ENCODE results near the gene KLHL13. TPM values are rescaled to one million over a fixed set of nuclear protein-coding genes. Genes with fewer than 3 reads are reported as not detected.
"Not testable (repeated sequence)": the region's sequence is repeated elsewhere in the genome, so short reads cannot be mapped to it uniquely, and the experiment has no call there.

KLHL13 gene
- total RNA-seq, 1 experiment from 2014 or later, result 6.8 TPM

DNA sequence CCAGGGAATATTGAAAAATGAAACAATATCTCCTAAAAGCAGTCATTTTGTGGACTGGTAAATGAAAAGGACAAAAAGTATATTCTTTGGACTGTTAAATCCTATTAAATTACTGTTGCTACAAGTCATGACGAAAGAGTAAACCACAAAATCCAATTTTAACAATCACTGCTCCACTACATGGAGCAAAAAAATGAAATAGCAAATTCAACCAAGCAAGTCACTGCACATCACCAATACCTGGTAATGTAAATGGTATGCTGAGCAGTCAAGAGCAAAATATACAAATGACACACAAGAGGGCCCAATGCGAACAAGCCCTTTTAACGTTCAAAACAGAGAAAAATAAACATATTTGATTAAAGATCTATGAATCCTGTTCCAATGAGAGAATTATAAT lies 126.2 kb downstream of the KLHL13 start:
- H3K36me3 ChIP-seq (replicated peaks; ENCODE audit: control insufficient read depth, insufficient read depth, low read length), result no peaks in the 10 kb centered on the region
- H3K27me3 ChIP-seq (ENCODE audit: control insufficient read depth, insufficient read depth, low read length), result no peaks in the 10 kb centered on the region
- DNase-seq, result no peak
- no peak overlapping the region for H3K4me3 ChIP-seq (ENCODE audit: insufficient read depth, low read depth, low read length)

DNA sequence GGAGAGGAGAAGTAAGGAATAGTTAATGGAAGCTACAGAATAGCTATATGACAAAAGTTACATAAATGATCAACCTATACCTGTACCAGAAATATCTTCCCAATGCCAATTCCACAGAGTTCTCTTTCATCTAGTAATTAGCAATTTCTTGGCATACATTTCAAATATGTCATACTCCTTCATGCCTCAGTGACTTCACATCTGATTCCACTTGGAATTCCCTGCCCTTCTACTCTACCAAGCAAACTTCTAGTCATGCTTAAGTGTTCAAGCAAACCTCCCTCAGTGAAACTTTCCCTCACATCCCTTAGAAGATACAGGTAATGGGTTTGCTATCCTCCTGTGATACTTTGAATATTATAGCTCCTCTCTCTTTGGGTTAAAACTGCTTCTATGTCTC lies 127.1 kb downstream of the KLHL13 start:
- Histone ChIP-seq H3K36me3 (replicated peaks; ENCODE audit: control insufficient read depth, insufficient read depth, low read length) (no peaks in the 10 kb centered on the region), H3K27me3 (ENCODE audit: control insufficient read depth, insufficient read depth, low read length) (no peaks in the 10 kb centered on the region), H3K4me3 (ENCODE audit: insufficient read depth, low read depth, low read length) (no peak overlapping the region)
- DNase-seq, result no peak

DNA sequence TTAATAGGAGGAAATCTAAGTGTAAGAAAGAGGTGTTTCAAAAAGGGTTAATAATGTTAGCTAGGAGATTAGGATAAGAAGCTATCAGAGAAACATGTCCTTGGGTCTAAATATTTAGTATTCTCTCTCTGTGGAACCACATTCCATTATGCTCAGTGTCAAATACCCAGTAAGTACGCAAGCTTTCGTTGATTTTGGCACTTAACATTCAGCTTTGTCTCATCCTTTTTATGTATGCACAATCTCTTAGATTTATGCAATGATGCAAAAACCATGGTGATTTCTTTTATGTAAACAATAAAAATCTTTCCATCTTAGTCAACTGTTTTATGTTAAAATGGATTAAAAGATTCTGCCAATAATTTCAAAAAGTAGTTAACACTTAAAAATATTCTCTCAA lies 129.2 kb downstream of the KLHL13 start:
- Histone ChIP-seq H3K36me3 (replicated peaks; ENCODE audit: control insufficient read depth, insufficient read depth, low read length) (no peaks in the 10 kb centered on the region), H3K27me3 (ENCODE audit: control insufficient read depth, insufficient read depth, low read length) (no peaks in the 10 kb centered on the region), H3K4me3 (ENCODE audit: insufficient read depth, low read depth, low read length) (no peak overlapping the region)
- no peak for DNase-seq

GRCh38 chrX:117985241-117985640 lies 131.4 kb downstream of the KLHL13 start:
- no peaks in the 10 kb centered on the region for H3K27me3 ChIP-seq (ENCODE audit: control insufficient read depth, insufficient read depth, low read length)
- H3K4me3 ChIP-seq (ENCODE audit: insufficient read depth, low read depth, low read length), result no peak overlapping the region
- H3K36me3 ChIP-seq (replicated peaks; ENCODE audit: control insufficient read depth, insufficient read depth, low read length), result no peaks in the 10 kb centered on the region
- peak; percentile 22 for DNase-seq

DNA sequence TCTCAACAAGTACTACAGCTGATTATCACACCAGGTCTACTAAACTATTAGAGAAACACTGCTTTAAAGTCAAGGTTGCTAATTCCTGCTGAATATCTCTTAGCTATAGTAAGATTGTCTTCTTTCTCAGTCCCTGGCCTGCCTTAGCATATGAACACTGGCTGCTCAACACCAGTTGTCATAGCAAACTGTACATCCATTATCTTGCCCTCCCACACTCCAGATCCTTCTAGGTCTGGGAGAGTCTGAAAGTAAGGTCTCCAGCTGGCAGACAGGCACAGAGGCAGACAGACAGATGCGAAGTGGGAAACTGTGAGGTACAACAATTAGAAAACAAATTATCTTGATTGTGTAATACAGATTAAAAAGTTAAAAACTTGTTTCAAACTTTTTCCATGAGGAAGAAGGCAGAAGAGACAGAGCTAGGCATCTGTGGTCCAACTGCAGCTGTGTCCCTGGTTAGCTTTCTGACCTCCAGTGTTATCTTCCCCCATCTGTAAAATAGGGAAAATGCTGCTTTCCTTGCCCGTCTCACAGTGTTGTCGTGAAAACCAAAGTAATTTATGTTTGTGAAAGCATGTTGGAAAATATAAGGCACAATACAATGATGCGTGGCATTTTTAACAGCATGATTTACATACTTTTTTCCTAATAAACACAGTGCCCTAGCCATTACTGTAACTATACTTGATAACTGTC lies 133.8 kb downstream of the KLHL13 start:
- Histone ChIP-seq H3K27me3 (ENCODE audit: control insufficient read depth, insufficient read depth, low read length) (no peaks in the 10 kb centered on the region), H3K4me3 (ENCODE audit: insufficient read depth, low read depth, low read length) (no peak overlapping the region), H3K36me3 (replicated peaks; ENCODE audit: control insufficient read depth, insufficient read depth, low read length) (no peaks in the 10 kb centered on the region)
- no peak for DNase-seq

DNA sequence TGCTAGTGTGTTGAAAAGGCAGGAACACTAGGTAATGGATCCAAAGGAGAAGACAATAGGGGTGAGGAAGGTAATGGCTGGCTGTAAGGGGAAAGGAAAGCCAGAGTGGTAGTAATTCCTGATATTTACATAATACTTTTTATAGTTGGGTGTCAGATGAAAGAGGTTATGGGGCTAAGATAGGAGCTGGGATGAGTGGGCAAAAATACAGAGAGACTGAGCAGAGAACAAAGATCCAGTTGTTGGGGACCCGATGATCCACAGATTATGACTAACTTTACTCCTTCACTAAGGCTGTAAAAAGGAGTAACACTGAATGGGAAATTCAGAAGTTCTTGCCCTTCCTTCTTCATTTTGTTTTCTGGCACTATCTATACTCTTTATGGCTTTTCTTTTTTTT lies 138.2 kb downstream of the KLHL13 start:
- H3K27me3 ChIP-seq (ENCODE audit: control insufficient read depth, insufficient read depth, low read length), result no peaks in the 10 kb centered on the region
- DNase-seq, result no peak
- no peaks in the 10 kb centered on the region for H3K36me3 ChIP-seq (replicated peaks; ENCODE audit: control insufficient read depth, insufficient read depth, low read length)
- no peak overlapping the region for H3K4me3 ChIP-seq (ENCODE audit: insufficient read depth, low read depth, low read length)

DNA sequence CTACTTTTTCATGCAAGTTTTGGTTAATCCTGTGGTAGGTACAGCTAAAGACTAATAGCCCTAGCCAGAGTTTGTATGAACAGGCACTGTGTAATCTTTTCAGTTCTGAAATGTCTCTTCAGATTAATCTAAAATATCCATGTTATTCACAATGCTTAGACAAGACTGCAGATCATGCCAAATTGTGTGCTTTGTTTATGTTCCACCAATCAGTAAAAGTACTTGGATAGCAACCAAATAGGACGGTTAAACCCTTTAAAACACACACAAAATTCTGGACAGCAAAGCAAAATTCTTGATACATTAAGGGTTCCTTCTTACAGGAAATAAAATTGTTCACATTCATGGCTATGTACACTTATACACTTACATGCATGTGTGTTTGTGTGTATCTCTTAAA lies 139.1 kb downstream of the KLHL13 start:
- Histone ChIP-seq H3K36me3 (replicated peaks; ENCODE audit: control insufficient read depth, insufficient read depth, low read length) (no peaks in the 10 kb centered on the region), H3K4me3 (ENCODE audit: insufficient read depth, low read depth, low read length) (no peak overlapping the region), H3K27me3 (ENCODE audit: control insufficient read depth, insufficient read depth, low read length) (no peaks in the 10 kb centered on the region)
- DNase-seq, result no peak

DNA sequence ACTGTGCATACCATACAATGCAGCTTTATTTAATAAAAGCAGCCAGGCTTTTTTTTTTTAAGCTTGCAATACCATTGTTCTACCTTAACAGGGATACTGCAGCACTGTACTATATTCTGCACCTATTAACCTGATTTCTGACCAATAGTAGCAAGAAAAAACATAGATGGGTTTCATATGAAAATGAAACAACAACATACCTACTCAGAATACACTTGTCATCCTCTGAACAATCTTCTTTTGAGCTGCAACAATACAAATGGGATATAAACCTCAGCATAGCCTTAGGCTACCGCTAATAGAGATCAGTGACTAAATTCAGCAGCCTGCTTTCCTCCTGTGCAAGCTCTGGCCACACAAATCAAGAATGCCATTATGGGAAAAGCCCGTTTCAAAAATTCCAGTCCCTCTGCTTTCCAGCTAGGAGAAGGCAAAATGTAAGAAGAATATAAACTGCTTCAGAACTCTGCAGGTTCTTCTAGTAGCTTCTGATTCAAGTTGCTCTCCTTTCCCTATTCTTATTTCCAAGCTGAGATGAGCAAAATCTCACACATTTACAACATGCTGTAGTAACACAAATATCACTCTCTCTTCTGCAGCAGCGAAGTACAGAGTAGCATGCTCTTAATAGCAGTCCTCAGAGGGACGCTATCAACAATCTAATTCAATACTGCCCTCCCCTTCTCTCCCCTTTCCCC lies 143.4 kb downstream of the KLHL13 start:
- Histone ChIP-seq H3K27me3 (ENCODE audit: control insufficient read depth, insufficient read depth, low read length) (no peaks in the 10 kb centered on the region), H3K4me3 (ENCODE audit: insufficient read depth, low read depth, low read length) (no peak overlapping the region), H3K36me3 (replicated peaks; ENCODE audit: control insufficient read depth, insufficient read depth, low read length) (no peaks in the 10 kb centered on the region)
- no peak for DNase-seq

DNA sequence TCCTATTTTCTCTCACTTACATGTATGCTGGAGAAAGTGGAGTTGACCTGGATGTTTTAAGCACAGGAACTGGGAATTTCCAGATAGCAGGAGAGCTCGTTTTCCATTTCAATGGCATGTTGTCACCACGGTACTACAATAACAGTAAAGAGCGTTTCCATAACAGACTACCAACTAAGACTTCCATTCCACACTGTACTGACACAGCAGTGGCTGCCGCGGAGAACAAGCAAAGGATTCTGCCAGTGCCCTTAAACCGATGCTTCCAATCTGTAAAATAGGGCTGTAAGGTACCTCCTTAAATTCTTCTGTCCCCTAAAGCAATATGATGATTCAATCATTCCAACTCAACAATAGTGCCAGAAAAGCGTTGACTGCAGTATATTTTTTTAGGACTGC lies 143.9 kb downstream of the KLHL13 start:
- peak; percentile 1 for DNase-seq
- Histone ChIP-seq H3K4me3 (ENCODE audit: insufficient read depth, low read depth, low read length) (no peak overlapping the region), H3K27me3 (ENCODE audit: control insufficient read depth, insufficient read depth, low read length) (no peaks in the 10 kb centered on the region), H3K36me3 (replicated peaks; ENCODE audit: control insufficient read depth, insufficient read depth, low read length) (no peaks in the 10 kb centered on the region)

GRCh38 chrX:117969782-117970181 lies 146.8 kb downstream of the KLHL13 start:
- no peaks in the 10 kb centered on the region for H3K36me3 ChIP-seq (replicated peaks; ENCODE audit: control insufficient read depth, insufficient read depth, low read length)
- no peak overlapping the region for H3K4me3 ChIP-seq (ENCODE audit: insufficient read depth, low read depth, low read length)
- DNase-seq, result no peak
- H3K27me3 ChIP-seq (ENCODE audit: control insufficient read depth, insufficient read depth, low read length), result no peaks in the 10 kb centered on the region

GRCh38 chrX:117969328-117969727 lies 147.3 kb downstream of the KLHL13 start:
- no peak for DNase-seq
- Histone ChIP-seq H3K27me3 (ENCODE audit: control insufficient read depth, insufficient read depth, low read length) (no peaks in the 10 kb centered on the region), H3K4me3 (ENCODE audit: insufficient read depth, low read depth, low read length) (no peak overlapping the region), H3K36me3 (replicated peaks; ENCODE audit: control insufficient read depth, insufficient read depth, low read length) (no peaks in the 10 kb centered on the region)

GRCh38 chrX:117959045-117959444 lies 157.6 kb downstream of the KLHL13 start:
- H3K4me3 ChIP-seq (ENCODE audit: insufficient read depth, low read depth, low read length), result no peak overlapping the region
- no peaks in the 10 kb centered on the region for H3K27me3 ChIP-seq (ENCODE audit: control insufficient read depth, insufficient read depth, low read length)
- DNase-seq, result no peak

DNA sequence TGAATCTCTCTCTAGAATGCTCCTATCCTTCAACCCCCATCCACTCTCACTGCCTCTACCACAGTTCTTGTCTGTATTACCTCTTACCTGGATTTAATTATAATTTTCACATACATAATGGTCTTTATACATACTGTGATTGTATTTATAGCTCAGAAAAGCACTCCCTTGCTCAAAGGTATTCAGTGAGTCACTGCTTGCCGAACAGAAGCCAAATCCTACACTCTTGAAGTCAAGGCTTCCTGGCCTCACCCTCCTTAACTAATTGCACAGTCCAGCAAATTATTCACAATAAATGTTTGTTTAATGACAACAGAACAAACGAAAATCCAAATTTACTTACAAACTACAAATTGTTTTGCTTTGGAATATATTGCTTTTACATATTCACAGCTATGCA lies 159.5 kb downstream of the KLHL13 start:
- no peaks in the 10 kb centered on the region for H3K27me3 ChIP-seq (ENCODE audit: control insufficient read depth, insufficient read depth, low read length)
- DNase-seq, result no peak
- H3K36me3 ChIP-seq (replicated peaks; ENCODE audit: control insufficient read depth, insufficient read depth, low read length), result no peaks in the 10 kb centered on the region
- no peak overlapping the region for H3K4me3 ChIP-seq (ENCODE audit: insufficient read depth, low read depth, low read length)

More at GRCh38 chrX:117959045-117959444, 157.6 kb downstream of the KLHL13 start:
- no peaks in the 10 kb centered on the region for H3K36me3 ChIP-seq (replicated peaks; ENCODE audit: control insufficient read depth, insufficient read depth, low read length)

GRCh38 chrX:117939296-117939695 lies 177.3 kb downstream of the KLHL13 start:
- not testable (repeated sequence) for H3K36me3 ChIP-seq (replicated peaks; ENCODE audit: control insufficient read depth, insufficient read depth, low read length); H3K4me3 ChIP-seq (ENCODE audit: insufficient read depth, low read depth, low read length); DNase-seq; H3K27me3 ChIP-seq (ENCODE audit: control insufficient read depth, insufficient read depth, low read length)

DNA sequence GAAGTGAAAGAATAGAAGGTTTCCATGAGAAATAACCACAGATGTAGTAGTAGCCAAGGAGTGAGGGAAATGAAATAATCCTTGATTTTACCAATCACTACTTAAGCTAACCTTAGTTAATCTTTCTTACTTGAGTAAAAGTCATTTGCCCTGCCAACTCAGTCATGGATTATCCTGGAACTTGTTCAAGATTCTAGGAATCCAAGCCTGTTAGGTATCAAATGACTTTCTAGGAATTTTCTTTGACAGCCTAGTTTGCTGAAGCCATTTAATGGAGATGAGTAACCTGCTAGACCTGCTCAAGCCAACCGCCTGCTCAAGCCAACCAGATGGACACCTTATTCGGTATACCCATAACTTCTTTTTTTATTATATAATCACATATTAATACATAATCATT lies 180.5 kb downstream of the KLHL13 start:
- H3K4me3 ChIP-seq (ENCODE audit: insufficient read depth, low read depth, low read length), result no peak overlapping the region

More for the DNA sequence above, 180.5 kb downstream of the KLHL13 start:
- H3K36me3 ChIP-seq (replicated peaks; ENCODE audit: control insufficient read depth, insufficient read depth, low read length), result no peaks in the 10 kb centered on the region
- no peak for DNase-seq
- no peaks in the 10 kb centered on the region for H3K27me3 ChIP-seq (ENCODE audit: control insufficient read depth, insufficient read depth, low read length)

Data from H7 (cell line).